GM12872 (cell line): ENCODE data around the gene KRT81.

Source experiments
- TF ChIP-seq, protein P1 (sequence below): IDR thresholded peaks from 3 replicates; pipeline ENCODE4 v1.5.1; 2011; ENCODE audit warnings: low read depth, mild to moderate bottlenecking, low read length, moderate library complexity; ENCODE audit not compliant: insufficient read depth

The KRT81 gene

DNA sequence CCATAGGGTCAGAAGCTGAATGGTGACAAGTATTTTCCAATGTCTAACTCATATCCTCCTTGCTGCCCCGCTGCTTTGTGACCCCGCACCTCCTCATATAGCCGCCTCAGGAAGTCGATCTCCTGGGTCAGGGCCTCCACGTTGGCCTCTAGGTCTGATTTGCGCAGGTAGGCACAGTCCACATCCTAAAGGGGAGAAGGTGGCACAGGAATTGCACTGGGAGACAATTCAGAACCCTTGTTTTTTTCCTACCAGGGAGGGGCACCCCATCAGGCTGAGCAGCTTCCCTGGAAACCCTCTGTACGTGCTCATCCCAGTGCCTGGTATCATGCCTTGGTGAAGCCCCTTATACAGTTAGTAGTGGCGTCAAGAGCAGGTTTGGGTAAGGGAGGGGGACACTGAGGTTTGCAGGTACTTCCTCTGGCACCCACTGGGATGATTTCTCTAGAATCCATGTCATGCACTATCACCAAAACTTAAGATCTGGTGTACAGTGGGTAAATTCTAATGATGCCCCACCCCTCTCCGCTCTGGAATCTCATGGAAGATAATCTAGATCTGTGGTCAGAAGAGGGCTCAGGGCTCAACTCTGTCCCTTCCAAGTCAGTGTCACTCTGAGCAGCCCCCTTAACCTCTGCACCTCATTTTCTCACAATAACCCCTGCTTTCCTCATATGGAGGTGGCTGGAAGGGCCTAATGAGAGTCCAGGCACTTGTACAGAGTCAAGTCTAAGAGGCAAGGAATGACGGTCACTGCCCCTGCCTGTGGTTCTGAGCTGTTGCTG lies 37.0 kb downstream of the KRT81 start:
- TF ChIP-seq, protein P1, sequence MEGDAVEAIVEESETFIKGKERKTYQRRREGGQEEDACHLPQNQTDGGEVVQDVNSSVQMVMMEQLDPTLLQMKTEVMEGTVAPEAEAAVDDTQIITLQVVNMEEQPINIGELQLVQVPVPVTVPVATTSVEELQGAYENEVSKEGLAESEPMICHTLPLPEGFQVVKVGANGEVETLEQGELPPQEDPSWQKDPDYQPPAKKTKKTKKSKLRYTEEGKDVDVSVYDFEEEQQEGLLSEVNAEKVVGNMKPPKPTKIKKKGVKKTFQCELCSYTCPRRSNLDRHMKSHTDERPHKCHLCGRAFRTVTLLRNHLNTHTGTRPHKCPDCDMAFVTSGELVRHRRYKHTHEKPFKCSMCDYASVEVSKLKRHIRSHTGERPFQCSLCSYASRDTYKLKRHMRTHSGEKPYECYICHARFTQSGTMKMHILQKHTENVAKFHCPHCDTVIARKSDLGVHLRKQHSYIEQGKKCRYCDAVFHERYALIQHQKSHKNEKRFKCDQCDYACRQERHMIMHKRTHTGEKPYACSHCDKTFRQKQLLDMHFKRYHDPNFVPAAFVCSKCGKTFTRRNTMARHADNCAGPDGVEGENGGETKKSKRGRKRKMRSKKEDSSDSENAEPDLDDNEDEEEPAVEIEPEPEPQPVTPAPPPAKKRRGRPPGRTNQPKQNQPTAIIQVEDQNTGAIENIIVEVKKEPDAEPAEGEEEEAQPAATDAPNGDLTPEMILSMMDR: no peak

DNA sequence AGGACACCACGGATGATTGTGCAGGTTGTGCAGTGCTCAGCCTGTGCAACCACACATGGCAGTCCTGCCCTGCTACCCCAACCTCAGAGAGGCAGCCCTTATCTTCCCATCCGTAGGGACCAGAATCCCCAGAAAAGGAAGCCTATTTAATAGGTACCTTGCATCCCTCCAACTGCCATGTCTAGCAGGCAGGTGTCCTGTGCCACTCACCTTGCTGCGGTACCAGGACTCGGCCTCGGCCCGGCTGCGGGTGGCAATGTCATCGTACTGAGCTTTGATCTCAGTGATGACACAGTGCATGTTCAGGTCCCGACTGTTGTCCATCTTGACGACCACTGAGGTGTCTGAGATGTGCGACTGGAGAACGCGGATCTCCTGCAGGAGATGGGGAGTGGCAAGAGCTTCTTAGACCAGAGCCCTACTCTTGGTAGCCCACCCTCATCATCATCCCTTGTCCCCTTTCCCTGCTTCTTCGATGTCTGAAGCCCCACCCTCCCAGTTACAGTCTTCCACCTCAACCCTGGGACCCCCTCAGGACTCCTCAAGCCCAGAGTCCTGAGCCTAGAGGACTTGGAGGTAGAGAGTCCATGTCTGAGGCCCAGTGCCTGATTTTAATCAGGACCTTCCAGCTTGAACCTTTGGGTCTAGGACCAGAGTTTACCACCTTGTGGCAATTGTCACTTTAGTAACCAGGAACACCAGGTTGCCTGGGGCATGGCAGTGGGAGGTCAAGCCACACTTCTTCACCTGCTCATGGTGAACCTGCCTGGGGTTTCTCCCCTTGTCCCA lies 37.7 kb downstream of the KRT81 start:
- TF ChIP-seq, protein P1: no peak

DNA sequence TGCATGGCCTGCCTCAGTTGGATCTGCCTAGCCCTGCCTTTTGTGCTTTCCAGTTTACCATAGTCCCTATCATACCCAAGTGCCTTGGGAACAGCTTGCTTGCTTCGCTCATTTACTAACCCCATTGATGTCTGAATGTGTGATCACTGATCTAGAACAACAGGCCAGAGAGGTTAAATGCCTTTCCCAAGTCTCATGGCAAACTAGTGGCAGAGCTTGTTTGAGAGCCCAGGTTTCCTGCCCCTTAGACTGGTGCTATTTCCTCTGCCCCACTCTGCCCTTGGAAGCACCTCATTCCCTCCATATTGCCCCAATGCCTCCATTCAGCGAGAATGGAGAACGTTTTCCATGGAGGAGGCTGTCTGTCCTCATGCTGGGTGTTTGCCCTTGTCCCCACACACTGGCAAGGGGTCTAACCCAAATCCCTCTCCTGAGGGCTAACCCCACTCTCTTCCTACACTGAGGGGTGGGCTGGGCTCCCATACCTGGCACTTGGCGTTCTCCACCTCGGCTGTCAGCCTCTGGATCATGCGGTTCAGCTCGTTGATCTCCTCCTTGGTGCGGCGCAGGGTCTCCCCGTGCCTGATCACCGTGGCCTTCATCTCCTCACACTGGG lies 38.5 kb downstream of the KRT81 start:
- TF ChIP-seq, protein P1: no peak

DNA sequence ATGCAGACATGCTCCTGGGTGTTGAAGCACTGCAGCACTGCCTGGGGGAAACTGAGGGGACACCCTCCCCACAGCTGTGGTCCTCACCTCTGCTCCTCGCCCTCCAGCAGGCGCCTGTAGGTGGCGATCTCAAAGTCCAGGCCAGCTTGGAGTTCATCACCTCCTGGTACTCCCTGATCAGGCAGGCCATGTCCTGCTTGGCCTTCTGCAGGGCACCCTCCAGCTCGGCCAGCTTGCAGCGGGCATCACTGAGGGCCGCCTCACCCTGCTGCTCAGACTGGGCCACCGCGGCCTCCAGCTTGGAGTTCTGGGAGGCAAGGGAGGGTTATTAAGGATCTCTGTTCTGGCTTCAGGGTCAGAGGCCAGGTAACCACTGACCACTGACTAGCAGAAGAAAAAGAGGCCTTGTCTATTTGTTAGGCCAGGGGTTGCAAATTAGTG lies 39.1 kb downstream of the KRT81 start:
- TF ChIP-seq, protein P1: peak; percentile 37; the same call in 1 of the 3 replicates

DNA sequence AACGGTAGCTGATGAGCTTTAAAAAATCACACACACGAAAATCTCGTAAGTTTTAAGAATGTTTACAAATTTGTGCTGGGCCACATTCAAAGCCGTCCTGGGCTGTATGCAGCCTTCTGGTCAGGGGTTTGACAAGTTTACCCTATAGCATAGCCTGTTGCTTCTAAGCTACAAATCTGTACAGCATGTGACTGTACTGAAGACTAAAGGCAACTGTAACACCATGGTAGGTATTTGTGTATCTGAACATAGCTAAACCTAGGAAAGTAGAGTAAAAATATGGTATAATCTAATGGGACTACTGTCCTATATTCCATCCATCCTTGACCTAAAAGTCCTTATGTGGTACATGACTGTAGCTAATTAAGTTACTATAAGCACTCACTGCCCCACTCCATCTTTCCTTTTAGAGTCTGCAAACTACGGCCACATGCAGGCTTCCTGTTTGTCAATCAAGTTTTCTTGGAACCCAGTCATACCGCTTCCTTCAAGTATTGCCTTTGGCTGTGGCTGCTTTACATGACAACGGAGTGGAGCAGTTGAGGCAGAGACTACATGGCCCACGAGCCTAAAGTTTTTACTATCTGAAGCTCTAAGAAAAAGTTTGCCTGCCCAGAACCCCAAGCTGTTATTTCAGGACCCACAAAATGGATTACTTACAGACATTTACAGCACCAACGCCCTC lies 39.8 kb downstream of the KRT81 start:
- TF ChIP-seq, protein P1: no peak

DNA sequence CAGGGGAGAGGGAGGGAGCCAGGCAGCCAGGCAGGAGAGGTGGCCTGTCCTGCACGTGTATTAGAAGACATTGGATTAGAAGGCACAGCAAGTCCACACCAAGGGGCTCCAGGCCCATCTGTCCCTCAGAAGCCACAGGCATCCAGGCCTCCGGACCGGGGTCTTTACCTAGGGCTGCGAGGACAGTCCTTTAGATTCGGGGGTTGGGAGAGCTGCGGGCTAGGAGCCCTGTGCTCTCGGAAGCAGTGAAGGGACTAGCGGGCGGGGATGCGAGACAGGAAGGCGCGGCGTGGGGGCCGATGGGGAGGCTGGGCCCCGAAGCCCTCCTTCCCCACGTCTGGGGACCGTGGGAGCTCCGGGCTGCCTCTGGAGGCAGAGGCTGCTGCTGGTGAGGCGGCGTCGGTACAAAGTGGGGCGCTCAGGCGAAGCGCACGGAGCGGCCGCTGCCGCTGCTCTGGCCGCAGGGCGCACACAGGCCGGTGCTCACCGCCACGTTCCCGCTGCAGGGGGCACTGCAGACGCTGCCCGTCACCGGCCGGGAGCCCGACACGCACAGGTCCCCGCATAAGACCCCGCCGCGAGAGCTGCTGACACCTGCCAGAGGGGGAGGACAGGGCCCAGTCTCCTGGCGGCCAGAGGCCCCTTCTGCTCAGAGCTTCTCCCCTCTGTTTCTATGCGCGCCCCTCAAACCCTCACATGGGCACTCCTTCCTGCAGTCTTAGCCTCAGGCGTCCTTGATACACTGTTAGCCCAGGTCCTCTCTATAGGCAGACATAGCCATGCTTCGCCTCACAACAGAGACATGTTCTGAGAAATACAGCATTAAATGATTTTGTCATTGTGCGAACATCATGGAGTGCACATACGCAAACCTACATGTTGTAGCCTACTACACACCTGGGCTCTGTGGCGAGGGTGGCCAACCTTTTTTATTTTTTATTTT lies 41.0 kb downstream of the KRT81 start:
- TF ChIP-seq, protein P1: no peak
